Middle frontal gyrus (tissue), 1 donor: ENCODE measurements around the gene PLD6.
"Not testable (repeated sequence)": the region's sequence is repeated elsewhere in the genome, so short reads cannot be mapped to it uniquely, and the experiment has no call there.

Experiments
- DNase-seq: peaks from one replicate; pipeline ENCODE4 v3.0.0-alpha.2; 2015; ENCODE audit warnings: low spot score; ENCODE audit errors: extremely low spot score

The PLD6 gene, protein sequence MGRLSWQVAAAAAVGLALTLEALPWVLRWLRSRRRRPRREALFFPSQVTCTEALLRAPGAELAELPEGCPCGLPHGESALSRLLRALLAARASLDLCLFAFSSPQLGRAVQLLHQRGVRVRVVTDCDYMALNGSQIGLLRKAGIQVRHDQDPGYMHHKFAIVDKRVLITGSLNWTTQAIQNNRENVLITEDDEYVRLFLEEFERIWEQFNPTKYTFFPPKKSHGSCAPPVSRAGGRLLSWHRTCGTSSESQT

DNA sequence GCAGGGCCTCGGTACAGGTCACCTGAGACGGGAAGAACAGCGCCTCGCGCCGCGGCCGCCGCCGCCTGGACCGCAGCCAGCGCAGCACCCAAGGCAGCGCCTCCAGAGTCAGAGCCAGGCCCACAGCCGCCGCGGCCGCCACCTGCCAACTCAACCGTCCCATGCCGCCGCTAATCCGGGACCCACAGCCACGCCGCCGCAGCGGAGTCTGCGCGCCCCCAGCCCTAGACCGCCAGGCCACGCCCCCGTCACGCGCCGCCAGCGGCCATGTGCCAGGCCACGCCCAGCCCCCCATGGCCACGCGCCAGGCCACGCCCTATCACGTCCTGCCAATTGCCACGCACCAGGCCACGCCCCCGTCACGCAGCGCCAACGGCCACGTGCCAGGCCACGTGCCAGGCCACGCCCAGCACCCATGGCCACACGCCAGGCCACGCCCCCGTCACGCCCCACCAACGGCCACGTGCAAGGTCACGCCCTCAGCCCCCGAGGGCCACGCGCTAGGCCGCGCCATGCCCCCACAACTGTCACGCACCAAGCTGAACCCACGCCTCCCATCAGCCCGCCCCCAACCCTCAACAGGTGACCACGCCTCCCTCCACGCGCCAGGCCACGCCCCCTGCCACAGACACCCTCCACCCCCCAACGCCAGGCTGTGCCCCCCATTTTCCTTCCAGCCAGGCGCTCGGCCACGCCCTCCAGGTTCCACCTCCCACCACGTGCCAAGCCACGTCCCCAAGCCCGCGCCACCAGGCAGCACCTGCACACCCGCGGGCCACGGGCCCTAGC, at the start of gene PLD6:
PLD6 (minus strand) TSS at position 210 of the 789 bp plus-strand sequence; CDS start at position 163, 47 bp downstream.
- DNase-seq, result no peak

DNA sequence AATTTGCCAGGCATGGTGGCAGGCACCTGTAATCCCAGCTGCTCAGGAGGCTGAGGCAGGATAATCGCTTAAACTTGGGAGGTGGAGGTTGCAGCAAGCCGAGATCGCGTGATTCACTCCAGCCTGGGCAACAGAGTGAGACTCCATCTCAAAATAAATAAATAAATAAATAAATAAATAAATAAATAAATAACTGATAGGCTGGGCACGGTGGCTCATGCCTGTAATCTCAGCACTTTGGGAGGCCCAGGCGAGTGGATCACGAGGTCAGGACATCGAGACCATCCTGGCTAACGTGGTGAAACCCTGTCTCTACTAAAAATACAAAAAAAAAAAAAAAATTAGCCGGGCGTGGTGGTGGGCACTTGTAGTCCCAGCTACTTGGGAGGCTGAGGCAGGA, 49.6 kb upstream of the PLD6 start:
- DNase-seq, result not testable (repeated sequence)

DNA sequence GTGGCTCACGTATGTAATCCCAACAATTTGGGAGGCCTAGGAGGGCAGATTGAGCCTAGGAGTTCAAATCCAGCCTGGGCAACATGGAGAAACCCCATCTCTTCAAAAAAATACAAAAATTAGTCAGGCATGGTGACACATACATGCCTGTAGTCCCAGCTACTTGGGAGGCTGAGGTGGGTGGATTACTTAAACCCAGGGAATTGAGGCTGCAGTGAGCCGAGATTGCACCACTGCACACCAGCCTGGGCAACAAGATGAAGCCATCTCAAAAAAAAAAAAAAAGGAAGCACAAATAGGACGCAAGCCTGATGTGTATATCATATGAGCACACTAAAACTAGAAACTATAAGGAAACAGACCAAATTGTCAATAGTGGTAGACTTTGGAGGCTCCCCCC, 47.9 kb upstream of the PLD6 start:
- no peak for DNase-seq

DNA sequence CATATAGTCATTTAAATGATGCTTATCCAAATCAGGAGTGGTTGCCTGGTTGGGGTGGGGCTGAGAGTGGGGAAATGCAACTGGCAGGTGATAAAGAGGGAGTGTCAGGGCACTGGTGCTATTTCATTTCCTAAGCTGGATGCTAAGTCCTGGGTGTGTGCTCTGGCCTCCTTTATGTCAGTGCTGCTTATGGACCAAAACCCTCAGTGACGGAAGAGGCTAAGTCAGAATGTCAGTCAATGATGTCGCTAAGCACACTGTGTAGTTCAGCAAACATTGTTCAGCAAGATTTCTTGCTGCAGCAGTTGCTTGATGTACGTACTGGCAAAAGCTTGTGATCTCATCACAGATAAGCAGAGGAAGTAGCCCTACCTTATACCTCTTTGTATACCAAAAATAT, 47.3 kb upstream of the PLD6 start:
- DNase-seq, result no peak

DNA sequence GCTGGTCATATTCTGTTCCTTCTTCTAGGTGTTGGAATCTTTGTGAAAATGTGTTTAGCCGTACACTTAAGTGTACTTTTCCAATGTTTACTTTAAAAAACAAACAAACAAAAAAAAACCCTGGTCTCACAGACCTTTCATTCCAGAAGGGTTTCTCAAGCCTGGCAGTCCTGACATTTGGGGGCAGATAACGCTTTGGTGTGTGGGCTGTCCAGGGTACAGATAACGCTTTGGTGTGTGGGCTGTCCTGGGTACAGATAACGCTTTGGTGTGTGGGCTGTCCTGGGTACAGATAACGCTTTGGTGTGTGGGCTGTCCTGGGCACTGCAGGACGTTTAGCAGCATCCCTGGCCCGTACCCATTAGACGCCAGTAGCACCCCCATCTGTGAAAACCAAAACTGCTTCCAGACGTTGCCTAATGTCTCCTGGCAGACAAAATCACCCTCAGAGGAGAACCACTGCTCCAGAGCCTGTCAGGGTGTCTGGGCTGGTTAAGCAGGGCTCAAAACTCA, 46.1 kb upstream of the PLD6 start:
- no peak for DNase-seq

DNA sequence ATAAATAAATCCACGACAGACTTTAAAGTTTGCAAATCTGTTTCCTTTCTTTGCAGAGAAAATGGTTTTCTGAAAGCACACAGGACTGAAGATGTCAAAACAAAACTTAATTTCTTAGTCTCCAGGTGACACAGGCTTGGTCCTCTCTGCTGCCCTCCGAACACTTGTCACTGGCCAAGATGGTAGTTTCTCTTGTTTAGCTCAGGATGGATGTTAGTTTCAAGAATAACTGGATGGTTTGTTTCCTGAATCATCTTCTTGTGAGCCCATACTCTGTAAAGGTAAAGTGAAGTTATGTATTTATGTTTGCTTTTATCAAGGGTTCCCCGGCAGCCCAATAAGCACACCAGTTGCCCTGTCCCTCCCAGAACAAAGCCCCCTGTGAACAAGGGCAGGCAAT, 40.7 kb upstream of the PLD6 start:
- no peak for DNase-seq

DNA sequence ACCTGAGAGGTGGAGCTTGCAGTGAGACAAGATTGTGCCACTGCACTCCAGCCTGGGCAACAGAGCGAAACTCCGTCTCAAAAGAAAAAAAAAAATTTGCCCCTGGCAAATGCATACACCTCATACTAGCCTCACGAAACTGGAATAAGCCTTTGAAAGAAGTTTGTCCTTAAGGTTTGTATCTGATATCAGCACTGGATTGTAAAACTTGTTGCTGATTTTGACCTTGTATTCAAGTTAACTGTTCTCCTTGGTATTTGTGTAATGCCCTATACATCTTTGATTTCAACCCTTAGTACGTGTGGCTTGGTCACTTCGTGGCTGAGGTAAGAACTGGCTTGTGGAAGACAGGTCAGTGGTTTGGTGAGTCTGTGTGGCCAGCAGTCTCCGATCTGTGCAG, 37.0 kb upstream of the PLD6 start:
- no peak for DNase-seq

DNA sequence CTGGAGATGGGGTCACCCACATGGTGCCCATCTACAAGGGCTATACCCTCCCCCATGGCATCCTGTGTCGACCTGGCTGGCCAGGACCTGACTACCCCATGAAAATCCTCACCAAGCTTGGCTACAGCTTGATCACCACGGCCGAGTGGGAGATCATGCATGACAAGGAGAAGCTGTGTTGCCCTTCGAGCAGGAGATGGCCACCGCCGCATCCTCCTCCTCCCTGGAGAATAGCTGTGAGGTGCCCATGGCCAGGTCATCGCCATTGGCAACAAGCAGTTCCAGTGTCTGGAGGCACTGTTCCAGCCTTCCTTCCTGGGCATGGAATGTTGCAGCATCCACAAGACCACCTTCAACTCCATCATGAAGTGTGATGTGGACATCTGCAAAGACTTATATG, 36.1 kb upstream of the PLD6 start:
- DNase-seq, result no peak

DNA sequence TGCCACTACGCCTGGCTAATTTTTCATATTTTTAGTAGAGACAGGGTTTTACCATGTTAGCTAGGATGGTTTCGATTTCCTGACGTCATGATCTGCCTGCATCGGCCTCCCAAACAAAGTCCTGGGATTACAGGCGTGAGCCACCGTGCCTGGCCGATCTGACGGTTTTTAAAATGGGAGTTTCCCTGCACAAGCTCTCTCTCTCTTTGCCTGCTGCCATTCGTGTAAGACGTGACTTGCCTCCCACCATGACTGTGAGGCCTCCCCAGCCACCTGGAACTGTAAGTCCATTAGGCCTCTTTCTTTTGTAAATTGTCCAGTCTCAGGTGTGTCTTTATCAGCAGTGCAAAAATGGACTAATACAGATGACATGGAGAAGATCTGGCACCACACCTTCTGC, 35.5 kb upstream of the PLD6 start:
- DNase-seq, result no peak

DNA sequence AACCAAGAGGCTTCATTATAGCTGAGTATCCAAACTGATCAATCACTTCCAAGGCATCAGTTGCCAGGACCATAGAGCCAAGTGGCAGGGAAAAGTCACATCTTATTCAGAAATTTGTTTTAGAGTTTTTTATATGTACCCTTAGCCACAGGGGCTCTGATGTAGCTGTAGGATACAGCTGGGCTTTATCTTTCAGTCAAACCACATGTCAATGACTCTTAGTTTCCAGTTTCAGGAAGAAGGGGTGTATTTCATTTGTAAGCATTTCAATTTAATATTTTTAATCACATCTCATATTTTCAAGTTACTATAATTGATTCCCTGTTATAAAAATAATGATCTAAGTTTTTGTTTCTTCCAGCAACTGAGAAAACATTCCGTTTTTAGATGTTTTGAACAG, 33.7 kb upstream of the PLD6 start:
- no peak for DNase-seq

DNA sequence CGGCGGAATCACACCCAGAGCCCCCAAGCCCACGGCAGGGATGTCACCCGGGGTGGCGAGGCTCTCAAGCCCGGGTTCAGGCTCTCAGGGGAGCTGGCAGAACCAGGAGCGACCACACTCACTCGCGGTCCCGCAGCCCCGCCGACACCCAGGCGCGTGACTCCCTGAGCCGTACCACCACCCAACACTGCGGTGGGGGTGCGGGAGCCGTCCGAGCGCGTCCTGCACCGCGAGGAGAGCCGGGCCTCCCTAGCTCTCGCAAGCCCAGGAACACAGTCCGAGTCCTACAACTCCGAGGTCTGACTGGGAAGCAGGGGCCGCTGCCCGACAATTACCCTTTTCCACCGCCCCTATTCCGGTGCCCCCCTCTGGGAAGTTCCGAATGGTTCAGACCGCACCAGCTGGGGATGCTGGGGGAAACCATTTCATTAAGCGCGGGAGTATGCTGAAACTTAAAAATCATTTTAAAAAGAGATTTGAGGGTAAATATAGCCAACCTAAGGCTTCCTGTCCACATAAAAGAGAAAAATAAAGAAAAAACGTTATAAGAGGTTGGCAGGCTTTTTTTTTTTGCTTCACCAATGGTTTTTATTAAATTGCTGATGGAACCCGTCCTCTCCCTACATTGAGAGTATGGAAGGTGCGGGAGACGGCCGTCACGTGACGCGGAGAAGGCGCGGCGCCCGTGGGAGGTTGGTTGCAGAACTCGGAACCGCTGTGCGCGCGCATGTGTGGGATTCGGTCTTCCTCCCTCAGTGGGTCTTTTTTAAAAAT, 31.1 kb upstream of the PLD6 start, which contains the start of gene FLCN:
FLCN (minus strand) TSS at position 143 of the 774 bp plus-strand sequence. CDS start 9,031 bp downstream, outside the sequence.
- peak; percentile 84 for DNase-seq

DNA sequence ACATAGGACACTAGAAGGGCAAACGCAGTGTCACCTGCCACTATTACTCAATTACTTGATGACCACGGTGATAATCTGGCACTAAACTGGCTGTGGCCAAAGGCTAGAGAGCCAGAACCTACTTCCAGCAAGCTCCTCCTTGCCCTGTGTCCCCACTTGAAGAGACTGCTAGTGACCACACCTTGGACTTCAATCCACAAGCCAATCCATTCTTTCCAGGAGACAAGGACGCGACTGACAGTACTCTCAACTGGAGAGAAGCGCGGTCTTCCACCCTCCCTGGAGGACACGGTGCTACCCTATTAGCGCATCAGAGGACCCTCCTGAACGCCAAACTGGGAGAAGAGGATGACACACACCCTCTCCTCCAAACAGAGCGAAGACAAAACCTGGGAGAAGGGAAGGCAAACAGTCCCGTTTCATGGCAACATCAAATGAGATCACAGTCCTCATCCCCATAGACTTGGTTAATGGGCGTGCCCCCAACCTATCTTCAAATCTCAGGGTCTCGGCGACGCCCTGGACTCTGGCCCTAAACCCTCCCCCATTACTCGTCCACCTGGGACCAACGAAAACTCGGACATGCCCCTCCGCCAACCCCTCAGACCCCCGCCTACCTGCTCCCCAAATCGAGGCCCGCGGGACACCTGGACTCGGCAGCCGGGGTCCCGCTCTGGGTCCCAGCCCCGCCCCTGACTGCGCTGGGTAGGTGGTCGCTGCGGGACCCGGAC, 30.3 kb upstream of the PLD6 start:
- no peak for DNase-seq

DNA sequence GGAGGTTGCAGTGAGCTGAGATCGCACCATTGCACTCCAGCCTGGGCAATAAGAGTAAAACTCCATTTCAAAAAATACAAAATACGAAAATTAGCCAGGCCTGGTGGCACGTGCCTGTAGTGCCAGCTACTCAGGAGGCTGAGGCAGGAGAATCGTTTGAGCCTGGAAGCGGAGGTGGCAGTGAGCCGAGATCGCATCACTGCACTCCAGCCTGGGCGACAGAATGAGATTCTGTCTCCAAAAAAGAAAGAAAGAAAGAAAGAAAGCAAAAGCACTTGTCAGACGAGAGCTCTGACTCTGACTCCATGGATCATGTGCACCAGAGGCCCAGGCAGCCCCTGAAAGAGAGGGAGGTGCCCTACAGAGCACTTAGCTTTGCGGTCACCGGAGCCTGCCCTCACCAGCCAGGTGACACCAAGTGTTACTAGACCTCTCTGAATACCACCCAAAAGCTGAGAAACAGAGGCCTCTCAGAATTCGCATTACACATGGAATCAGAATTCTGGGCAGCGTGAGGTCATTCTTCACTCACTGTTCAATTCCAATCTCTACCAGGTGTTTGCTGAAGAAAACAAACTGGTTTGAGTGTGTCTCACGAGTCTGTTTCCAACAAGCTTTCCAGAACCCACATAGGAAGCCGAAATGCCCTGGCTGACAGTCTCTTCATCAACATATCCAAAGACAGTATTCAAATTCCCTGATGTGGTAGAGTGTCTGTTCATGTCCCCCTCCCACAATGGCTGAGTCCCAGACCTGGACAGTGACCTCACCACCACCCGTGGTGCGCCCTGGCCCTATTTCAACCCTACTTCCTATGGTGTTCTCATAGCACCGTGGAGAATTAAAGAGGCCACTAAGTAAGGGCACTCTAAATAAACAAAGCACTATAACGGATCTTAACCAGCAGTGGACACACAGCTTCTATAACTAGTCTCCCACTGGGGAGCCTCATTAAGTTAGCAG, 29.4 kb upstream of the PLD6 start:
- DNase-seq, result no peak

DNA sequence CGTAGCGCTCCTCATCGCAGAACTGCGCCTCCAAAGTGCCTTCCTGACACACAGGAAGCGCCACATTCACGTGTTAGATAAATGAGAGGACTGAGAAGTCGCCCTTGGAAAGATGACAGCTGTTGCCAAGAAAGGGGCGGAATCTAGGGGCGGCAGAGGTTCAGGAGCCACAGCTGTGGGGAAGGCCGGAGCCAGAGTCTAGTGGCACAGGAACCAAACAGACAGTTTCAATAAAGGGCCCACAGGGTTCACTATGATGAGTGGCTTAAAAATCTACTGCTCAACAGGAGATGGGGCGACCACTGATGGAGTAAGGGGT, 26.1 kb upstream of the PLD6 start:
- DNase-seq, result no peak

DNA sequence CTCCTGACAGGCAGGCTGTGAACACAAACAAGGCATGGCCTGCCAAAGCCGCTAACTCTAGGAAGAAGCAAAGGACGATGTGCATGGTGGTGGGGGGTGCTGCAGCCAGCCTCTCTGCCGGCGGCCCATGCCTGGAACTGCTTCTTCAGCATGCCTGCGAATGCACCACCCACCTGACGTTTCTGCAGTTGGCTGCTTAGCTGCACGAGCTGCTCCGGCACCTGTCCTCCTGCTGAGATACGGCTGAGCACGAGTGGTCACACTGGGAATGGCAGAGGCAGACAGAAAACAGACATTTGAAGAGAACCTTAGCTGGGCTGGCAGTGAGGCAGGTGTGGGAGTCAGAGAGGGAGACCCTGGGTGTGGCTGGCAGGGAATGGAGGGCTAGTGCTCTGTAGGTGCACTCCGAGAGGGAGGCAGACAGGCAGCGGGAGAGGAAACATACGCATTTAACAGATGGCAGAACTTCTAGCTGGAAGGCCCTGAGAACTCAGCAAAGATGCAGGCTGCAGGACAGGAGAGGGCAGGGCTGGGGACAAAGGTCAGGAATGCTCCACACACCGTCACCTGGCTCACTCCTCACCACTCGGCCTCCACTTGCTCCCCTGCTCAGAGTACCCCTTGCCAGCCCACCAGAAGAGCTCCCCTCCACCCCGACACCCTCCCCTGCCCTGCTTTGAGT, 25.6 kb upstream of the PLD6 start:
- DNase-seq, result no peak

DNA sequence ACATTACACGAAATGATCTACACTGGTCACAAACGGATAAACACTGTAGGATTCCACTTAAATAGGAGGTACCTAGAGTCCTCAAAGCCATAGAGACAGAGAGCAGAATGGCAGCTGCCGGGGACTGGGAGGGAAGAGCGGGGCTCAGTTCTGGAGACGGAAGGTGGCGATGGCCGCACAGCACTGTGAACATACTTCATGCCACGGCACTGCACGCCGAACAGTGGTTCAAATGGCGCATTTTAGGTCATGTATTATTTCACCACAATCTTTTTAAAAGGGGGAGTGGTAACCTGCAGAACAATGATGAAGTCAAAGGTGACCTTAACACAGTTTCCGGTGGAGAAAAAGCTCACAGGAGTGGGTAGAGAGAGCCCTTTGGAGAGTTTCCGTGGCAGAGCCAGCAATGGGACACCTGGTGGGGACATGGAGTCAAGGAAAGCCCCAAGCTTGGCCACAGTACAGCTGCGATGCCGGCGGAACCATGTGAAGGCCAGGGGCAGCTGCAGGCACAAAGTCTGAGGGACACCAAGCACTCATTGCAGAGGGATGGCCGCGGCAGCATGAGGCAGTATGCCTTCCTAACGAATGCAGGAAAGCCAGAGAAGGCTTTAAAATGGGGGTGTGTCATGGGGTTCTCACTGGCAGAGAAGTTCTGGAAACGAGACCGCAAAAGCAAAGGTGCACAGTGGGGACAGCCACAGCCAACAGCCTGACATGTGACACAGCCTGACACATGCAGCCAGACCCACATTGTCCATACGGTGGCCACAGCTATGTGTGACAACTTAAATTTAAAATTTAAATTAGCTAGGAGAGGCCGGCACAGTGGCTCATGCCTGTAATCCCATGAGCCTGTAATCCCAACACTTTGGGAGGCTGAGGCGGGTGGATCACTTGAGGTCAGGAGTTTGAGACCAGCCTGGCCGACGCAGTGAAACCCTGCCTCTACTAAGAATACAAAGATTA, 23.6 kb upstream of the PLD6 start:
- no peak for DNase-seq

DNA sequence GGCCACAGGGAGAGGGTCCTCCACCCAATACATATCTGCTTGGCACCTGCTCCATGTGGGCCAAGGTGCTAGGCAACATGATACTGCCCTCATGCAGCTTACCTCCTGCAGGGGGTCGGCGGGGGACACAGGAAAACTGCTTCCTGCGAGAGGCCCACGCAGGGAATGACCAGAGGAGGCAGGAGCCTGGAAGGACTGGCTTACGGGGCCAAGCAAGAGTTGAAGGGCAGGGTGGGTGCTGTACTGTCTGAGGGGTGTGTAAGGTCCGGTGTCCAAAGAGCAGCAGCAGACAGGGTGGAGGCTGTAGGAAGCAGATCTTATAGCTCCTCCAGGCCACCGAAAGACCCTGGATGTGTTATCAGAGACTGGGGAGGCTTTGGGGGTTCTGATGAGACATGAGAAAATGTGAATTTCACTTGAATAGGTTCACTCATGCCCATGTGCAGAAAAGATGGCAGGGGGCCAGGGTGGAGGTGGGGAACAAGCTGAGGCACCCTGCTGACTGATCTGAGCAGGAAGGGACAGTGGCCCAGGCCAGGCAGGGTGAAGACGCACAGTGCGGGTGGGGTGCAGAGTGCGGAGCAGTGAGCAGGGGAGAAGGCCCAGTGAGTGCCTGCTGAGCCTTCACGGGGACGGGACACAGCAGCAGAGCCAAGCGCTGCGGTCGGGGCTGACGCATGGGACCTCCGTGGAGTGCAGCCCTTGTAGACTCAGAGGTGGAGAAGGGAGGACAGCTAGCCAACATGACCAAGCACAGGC, 22.6 kb upstream of the PLD6 start:
- no peak for DNase-seq
